GM12878 (cell line): ENCODE data around the gene CHRM5. TPM values are rescaled to one million over a fixed set of nuclear protein-coding genes. Genes with fewer than 3 reads are reported as not detected.

Source experiments
- ATAC-seq: fragments of 200-7000 bp; cut with Tn5 transposase; 3 replicates; pipeline ENCODE4 v1.9.1; 2020; ENCODE audit warnings: mild to moderate bottlenecking, moderate library complexity
- Bru-seq: library from RNA; stranded (reverse); fragments of 400-500 nt; gene quantifications from one replicate; lab custom pipeline; 2021; lab: Mats Ljungman, UMichigan
- BruChase-seq, 2 experiments: library from RNA; stranded (reverse); fragments of 400-500 nt; gene quantifications; one replicate each; lab custom pipeline; 2021; lab: Mats Ljungman, UMichigan
- BruUV-seq: library from RNA; stranded (reverse); fragments of 400-500 nt; replicated peaks from 2 replicates; lab custom pipeline; 2021; lab: Mats Ljungman, UMichigan
- CTCF ChIA-PET: fragments of 300-600 bp; sonication (Branson Sonifier 250); formaldehyde crosslinking; extraction: SDS; loops from one replicate; lab custom pipeline; 2021; ENCODE audit warnings: inconsistent platforms; lab: Yijun Ruan, JAX
- POLR2A ChIA-PET: fragments of 350-600 bp; formaldehyde crosslinking; extraction: SDS; loops from one replicate; lab custom pipeline; 2021; ENCODE audit warnings: inconsistent platforms; lab: Charles Lee
- RAD21 ChIA-PET: fragments of 300-600 bp; sonication (Branson Sonifier 250); formaldehyde crosslinking; loops from one replicate; lab custom pipeline; 2023; ENCODE audit warnings: antibody characterized with exemption; ENCODE audit not compliant: unreplicated experiment; lab: Charles Lee
- SMC1A ChIA-PET: fragments of 300-600 bp; sonication (Branson Sonifier 250); formaldehyde crosslinking; loops from one replicate; lab custom pipeline; 2023; ENCODE audit not compliant: unreplicated experiment, uncharacterized antibody; lab: Charles Lee
- DNase-seq: peaks from one replicate; pipeline ENCODE4 v3.0.0-alpha.2; 2011; ENCODE audit warnings: low read depth, low spot score
- FAIRE-seq: peaks from 3 replicates; lab custom pipeline; 2011; peaks lifted over from hg19 to GRCh38; lab: Jason Lieb, UNC
- H2AFZ ChIP-seq: 2 replicates; pipeline ENCODE4 v1.6.0; 2011; ENCODE audit warnings: low read depth, low read length, control low read depth; ENCODE audit not compliant: control insufficient read depth
- H3K27ac ChIP-seq: 2 replicates; pipeline ENCODE4 v1.5.1; 2011; ENCODE audit warnings: control low read depth; ENCODE audit not compliant: control insufficient read depth, insufficient read depth
- H3K27me3 ChIP-seq, 2 experiments: replicated peaks in 1 of 2; 2 replicates each; pipeline versions ENCODE4 v1.6.0 to v1.6.1; 2011; ENCODE audit warnings: low read length in 1 of 2; ENCODE audit not compliant: control insufficient read depth in 2 of 2, insufficient read depth in 2 of 2
- H3K36me3 ChIP-seq, 2 experiments: 2 replicates each; pipeline ENCODE4 v1.5.1; 2011; ENCODE audit warnings: low read length in 1 of 2; ENCODE audit not compliant: control insufficient read depth in 2 of 2, insufficient read depth in 2 of 2
- H3K4me1 ChIP-seq: 2 replicates; pipeline ENCODE4 v1.6.1; 2011; ENCODE audit warnings: mild to moderate bottlenecking, low read length, moderate library complexity, mixed read lengths; ENCODE audit not compliant: control insufficient read depth, insufficient read depth
- H3K4me2 ChIP-seq: 2 replicates; pipeline ENCODE4 v1.6.0; 2011; ENCODE audit warnings: control low read depth; ENCODE audit not compliant: control insufficient read depth, insufficient read depth
- H3K4me3 ChIP-seq: fragments of 200-600 bp; sonication (generic); 2 replicates; pipeline ENCODE4 v1.5.1; 2016
- H3K79me2 ChIP-seq: 2 replicates; pipeline ENCODE4 v1.6.0; 2011; ENCODE audit warnings: low read length; ENCODE audit not compliant: control insufficient read depth, insufficient read depth
- H3K9ac ChIP-seq: 2 replicates; pipeline ENCODE4 v1.8.0; 2011; ENCODE audit warnings: low read length, control low read depth, mixed read lengths; ENCODE audit not compliant: control insufficient read depth, insufficient read depth
- H3K9me3 ChIP-seq: replicated peaks from 3 replicates; pipeline ENCODE4 v1.5.1; 2011; ENCODE audit warnings: mild to moderate bottlenecking, low read length; ENCODE audit not compliant: control insufficient read depth, insufficient read depth
- H4K20me1 ChIP-seq: 2 replicates; pipeline ENCODE4 v1.6.0; 2011; ENCODE audit not compliant: control insufficient read depth, insufficient read depth
- ASH2L ChIP-seq: fragments of 300-600, 200-600 bp; sonication (generic); IDR thresholded peaks from 2 replicates; pipeline ENCODE4 v1.6.1; 2017; ENCODE audit warnings: low read depth, mild to moderate bottlenecking, borderline replicate concordance
- ATF2 ChIP-seq: IDR thresholded peaks from 2 replicates; pipeline ENCODE4 v1.6.1; 2012; ENCODE audit warnings: low read length, inconsistent platforms
- GABPA ChIP-seq: IDR thresholded peaks from 2 replicates; pipeline ENCODE4 v1.6.1; 2014; ENCODE audit warnings: antibody characterized with exemption, low read depth, mild to moderate bottlenecking, inconsistent platforms
- HDAC6 ChIP-seq: fragments of 200-600 bp; sonication (generic); IDR thresholded peaks from one replicate; pipeline ENCODE4 v1.8.0; 2017; ENCODE audit warnings: antibody characterized with exemption; ENCODE audit not compliant: unreplicated experiment
- MYC ChIP-seq: IDR thresholded peaks from 2 replicates; pipeline ENCODE4 v1.6.1; 2011; ENCODE audit warnings: mild to moderate bottlenecking, low read length, moderate library complexity, inconsistent platforms; ENCODE audit not compliant: insufficient read depth, insufficient replicate concordance, insufficient read length, severe bottlenecking
- RCOR1 ChIP-seq: conservative IDR thresholded peaks from 2 replicates; pipeline ENCODE4 v1.6.1; 2012; ENCODE audit warnings: low read depth, low read length, improper control_type of control experiment
- WGBS: methylation state at CpG from one replicate; pipeline ENCODE4 v1.1.6; 2016; ENCODE audit warnings: low lambda C conversion rate; ENCODE audit not compliant: insufficient replicate concordance, insufficient coverage; ENCODE audit errors: missing lambda C conversion rate; 5-methylcytosine and 5-hydroxymethylcytosine counted together
- in situ Hi-C: fragments of 300-500 bp; cut with MboI; formaldehyde crosslinking; loops from 9 replicates; pipeline ENCODE4 v1.14.3; 2018; ENCODE audit warnings: mixed read lengths
- intact Hi-C: fragments of 100-400 bp; cut with micrococcal nuclease; formaldehyde crosslinking; loops from one replicate; pipeline ENCODE4 v1.14.2; 2022; ENCODE audit not compliant: unreplicated experiment
- long read RNA-seq, 2 experiments: library from polyadenylated mRNA; unstranded; transcript quantifications; one replicate each; pipeline ENCODE4 v2.0.0, GENCODE V29; 2019 to 2020
- polyA minus RNA-seq, 3 experiments: library from RNA; depleted of rRNA, polyadenylated mRNA; stranded (reverse); fragments of >200 nt; gene quantifications; 2 replicates each; pipeline ENCODE4 v1.2.3, GENCODE V29; 2011
- polyA plus RNA-seq, 11 experiments: library from polyadenylated mRNA; depleted of rRNA in 4 of 11; unstranded in 6 of 11; stranded (reverse) in 5 of 11; fragments of >200 nt; fragmentation: Nextera tagmentation in 4 of 11; fragmentation: Illumina TruSeq in 1 of 11; extraction: Ambion mirVana in 4 of 11; extraction: Trizol in 1 of 11; gene quantifications; 1 replicate in 1 of 11; 2 replicates in 10 of 11; pipeline versions ENCODE4 v1.2.1 to v1.2.3, GENCODE V29; 2011 to 2016; ENCODE audit warnings: inconsistent platforms in 2 of 11, missing spikeins in 2 of 11, low read depth in 1 of 11
- total RNA-seq, 4 experiments: library from RNA; depleted of rRNA in 3 of 4; stranded (reverse); fragments of >200 nt in 3 of 4; fragmentation: Illumina TruSeq in 1 of 4; extraction: Trizol in 1 of 4; gene quantifications; 2 replicates each; pipeline versions ENCODE4 v1.2.1 to v1.2.3, GENCODE V29; 2013 to 2021
- TF ChIP-seq, protein P1 (sequence below): fragments of 450-650 bp; IDR thresholded peaks from 2 replicates; pipeline ENCODE4 v1.6.1; 2017; ENCODE audit warnings: mild to moderate bottlenecking, moderate library complexity
- TF ChIP-seq, protein P2 (sequence below): fragments of 150-350 bp; IDR thresholded peaks from 2 replicates; pipeline ENCODE4 v1.6.1; 2016; ENCODE audit warnings: low read depth, low read length

The CHRM5 gene, protein sequence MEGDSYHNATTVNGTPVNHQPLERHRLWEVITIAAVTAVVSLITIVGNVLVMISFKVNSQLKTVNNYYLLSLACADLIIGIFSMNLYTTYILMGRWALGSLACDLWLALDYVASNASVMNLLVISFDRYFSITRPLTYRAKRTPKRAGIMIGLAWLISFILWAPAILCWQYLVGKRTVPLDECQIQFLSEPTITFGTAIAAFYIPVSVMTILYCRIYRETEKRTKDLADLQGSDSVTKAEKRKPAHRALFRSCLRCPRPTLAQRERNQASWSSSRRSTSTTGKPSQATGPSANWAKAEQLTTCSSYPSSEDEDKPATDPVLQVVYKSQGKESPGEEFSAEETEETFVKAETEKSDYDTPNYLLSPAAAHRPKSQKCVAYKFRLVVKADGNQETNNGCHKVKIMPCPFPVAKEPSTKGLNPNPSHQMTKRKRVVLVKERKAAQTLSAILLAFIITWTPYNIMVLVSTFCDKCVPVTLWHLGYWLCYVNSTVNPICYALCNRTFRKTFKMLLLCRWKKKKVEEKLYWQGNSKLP
- total RNA-seq (2013; cell fraction: nucleolus; rRNA removed), result not detected in 2 replicates
- total RNA-seq (2014; rRNA removed) (not detected in 2 replicates), total RNA-seq (2014; rRNA removed; fragmentation: Illumina TruSeq; extraction: Trizol) (0.04 TPM in 1 of 2 replicates, not detected in the other), total RNA-seq (2021) (not detected in 2 replicates), polyA plus RNA-seq (2011; rRNA removed) (not detected in 2 replicates), polyA plus RNA-seq (2014; fragmentation: Illumina TruSeq; extraction: Trizol) (0.01 TPM in 1 of 2 replicates, not detected in the other), polyA plus RNA-seq (2014; fragmentation: Nextera tagmentation; extraction: Ambion mirVana) (not detected), polyA plus RNA-seq (2014; rRNA removed) (0.05 and 0.10 TPM in 2 replicates), polyA plus RNA-seq (2016; fragmentation: Nextera tagmentation; extraction: Ambion mirVana) (under 1 TPM in 1 of 2 experiments, not detected in 1; 0.03 TPM), polyA minus RNA-seq (2011; rRNA and poly(A)+ RNA removed) (not detected in 2 replicates), Bru-seq, nascent RNA (percentile 23 among the genes with signal in this experiment), BruChase-seq, experiment 1, labeled RNA remaining after a 6-hour chase (percentile 10 among the genes with signal in this experiment), BruChase-seq, experiment 2, labeled RNA remaining after a 2-hour chase (percentile 6 among the genes with signal in this experiment)
- polyA plus RNA-seq (2011; ENCODE audit: low read depth), result not detected
- polyA plus RNA-seq (2011; cell fraction: cytosol; rRNA removed), result not detected in 2 replicates
- not detected in 2 replicates for polyA plus RNA-seq (2011; cell fraction: nucleus; rRNA removed)
- polyA plus RNA-seq (2012), result 0.07 and 0.14 TPM in 2 replicates
- not detected in 2 replicates for polyA minus RNA-seq (2011; cell fraction: cytosol; rRNA and poly(A)+ RNA removed)
- polyA minus RNA-seq (2011; cell fraction: nucleus; rRNA and poly(A)+ RNA removed), result not detected in 2 replicates
- long read RNA-seq, experiment 1, result 0 reads
- long read RNA-seq, experiment 2, partial matches to known transcripts, result 0 of 1 reads
- long read RNA-seq, experiment 2, other reads (novel, unspliced or antisense), result 1 of 1 reads

DNA sequence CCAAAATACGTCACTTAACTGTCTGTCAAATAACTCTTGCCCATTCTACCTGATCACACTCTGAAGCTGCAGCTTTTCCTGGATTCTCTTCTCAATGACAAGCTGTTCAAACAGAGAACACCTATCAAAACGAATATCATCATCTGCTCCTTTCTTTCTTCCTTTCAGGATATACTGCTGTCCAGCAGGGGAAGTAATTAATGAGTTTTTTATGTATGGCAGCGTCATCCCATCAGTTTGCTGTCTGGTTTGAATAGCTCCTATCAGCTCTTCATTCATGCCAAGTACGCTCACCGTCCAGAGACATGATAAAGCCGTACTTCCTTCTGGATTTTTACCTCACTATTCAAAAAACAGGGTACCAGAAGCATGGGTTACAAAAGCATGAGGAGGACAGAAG is at the start of gene CHRM5:
TSS of gene CHRM5 (plus strand) at position 274 of the 400 bp plus-strand sequence. CDS start 94,221 bp downstream, outside the sequence.
- no peaks in the 10 kb centered on the region for H4K20me1 ChIP-seq
- DNase-seq (no peak), FAIRE-seq (no peak), ATAC-seq (no peak)
- H2AFZ ChIP-seq, result no peak within 1 kb of the TSS
- CTCF ChIA-PET, result interaction anchor here (0.6 to 2.8 kb wide), 6 partner anchors 9 to 244 kb away, joined by 3 to 26 read pairs (median 3); no protein-coding TSS in a partner anchor
- RAD21 ChIA-PET, result no interaction called here
- H3K27ac ChIP-seq, result no peak within 1 kb of the TSS
- WGBS, result 74% methylated on average over 6 of the region's 6 CpGs
- intact Hi-C loops, result no loop called here
- H3K79me2 ChIP-seq, result no peaks in the 10 kb centered on the region
- no peak within 1 kb of the TSS for H3K4me2 ChIP-seq
- in situ Hi-C loops, result no loop called here
- H3K27me3 ChIP-seq, result no peaks in the 10 kb centered on the region
- no peaks in the 10 kb centered on the region for H3K4me1 ChIP-seq
- no TSS peak for BruUV-seq
- H3K9ac ChIP-seq, result no peak within 1 kb of the TSS
- H3K9me3 ChIP-seq, result no peaks in the 10 kb centered on the region
- no peaks in the 10 kb centered on the region for H3K36me3 ChIP-seq
- POLR2A ChIA-PET, result no interaction called here
- H3K4me3 ChIP-seq, result no peak within 1 kb of the TSS
- SMC1A ChIA-PET, result interaction anchor here (0.6 to 1.1 kb wide), 4 partner anchors 12 to 230 kb away, joined by 3 to 4 read pairs (median 4); no protein-coding TSS in a partner anchor
- TF ChIP-seq RCOR1 (no peak), GABPA (no peak), MYC (no peak), ATF2 (no peak), HDAC6 (no peak), ASH2L (no peak)
- TF ChIP-seq, protein P1, sequence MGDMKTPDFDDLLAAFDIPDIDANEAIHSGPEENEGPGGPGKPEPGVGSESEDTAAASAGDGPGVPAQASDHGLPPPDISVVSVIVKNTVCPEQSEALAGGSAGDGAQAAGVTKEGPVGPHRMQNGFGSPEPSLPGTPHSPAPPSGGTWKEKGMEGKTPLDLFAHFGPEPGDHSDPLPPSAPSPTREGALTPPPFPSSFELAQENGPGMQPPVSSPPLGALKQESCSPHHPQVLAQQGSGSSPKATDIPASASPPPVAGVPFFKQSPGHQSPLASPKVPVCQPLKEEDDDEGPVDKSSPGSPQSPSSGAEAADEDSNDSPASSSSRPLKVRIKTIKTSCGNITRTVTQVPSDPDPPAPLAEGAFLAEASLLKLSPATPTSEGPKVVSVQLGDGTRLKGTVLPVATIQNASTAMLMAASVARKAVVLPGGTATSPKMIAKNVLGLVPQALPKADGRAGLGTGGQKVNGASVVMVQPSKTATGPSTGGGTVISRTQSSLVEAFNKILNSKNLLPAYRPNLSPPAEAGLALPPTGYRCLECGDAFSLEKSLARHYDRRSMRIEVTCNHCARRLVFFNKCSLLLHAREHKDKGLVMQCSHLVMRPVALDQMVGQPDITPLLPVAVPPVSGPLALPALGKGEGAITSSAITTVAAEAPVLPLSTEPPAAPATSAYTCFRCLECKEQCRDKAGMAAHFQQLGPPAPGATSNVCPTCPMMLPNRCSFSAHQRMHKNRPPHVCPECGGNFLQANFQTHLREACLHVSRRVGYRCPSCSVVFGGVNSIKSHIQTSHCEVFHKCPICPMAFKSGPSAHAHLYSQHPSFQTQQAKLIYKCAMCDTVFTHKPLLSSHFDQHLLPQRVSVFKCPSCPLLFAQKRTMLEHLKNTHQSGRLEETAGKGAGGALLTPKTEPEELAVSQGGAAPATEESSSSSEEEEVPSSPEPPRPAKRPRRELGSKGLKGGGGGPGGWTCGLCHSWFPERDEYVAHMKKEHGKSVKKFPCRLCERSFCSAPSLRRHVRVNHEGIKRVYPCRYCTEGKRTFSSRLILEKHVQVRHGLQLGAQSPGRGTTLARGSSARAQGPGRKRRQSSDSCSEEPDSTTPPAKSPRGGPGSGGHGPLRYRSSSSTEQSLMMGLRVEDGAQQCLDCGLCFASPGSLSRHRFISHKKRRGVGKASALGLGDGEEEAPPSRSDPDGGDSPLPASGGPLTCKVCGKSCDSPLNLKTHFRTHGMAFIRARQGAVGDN, result no peak
- TF ChIP-seq, protein P2, sequence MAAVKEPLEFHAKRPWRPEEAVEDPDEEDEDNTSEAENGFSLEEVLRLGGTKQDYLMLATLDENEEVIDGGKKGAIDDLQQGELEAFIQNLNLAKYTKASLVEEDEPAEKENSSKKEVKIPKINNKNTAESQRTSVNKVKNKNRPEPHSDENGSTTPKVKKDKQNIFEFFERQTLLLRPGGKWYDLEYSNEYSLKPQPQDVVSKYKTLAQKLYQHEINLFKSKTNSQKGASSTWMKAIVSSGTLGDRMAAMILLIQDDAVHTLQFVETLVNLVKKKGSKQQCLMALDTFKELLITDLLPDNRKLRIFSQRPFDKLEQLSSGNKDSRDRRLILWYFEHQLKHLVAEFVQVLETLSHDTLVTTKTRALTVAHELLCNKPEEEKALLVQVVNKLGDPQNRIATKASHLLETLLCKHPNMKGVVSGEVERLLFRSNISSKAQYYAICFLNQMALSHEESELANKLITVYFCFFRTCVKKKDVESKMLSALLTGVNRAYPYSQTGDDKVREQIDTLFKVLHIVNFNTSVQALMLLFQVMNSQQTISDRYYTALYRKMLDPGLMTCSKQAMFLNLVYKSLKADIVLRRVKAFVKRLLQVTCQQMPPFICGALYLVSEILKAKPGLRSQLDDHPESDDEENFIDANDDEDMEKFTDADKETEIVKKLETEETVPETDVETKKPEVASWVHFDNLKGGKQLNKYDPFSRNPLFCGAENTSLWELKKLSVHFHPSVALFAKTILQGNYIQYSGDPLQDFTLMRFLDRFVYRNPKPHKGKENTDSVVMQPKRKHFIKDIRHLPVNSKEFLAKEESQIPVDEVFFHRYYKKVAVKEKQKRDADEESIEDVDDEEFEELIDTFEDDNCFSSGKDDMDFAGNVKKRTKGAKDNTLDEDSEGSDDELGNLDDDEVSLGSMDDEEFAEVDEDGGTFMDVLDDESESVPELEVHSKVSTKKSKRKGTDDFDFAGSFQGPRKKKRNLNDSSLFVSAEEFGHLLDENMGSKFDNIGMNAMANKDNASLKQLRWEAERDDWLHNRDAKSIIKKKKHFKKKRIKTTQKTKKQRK, result no peak
